Non-pigmented ciliary epithelial cell (primary cell): ENCODE data around the gene ISM1.

Experiments used
- DNase-seq: peaks from one replicate; pipeline ENCODE4 v3.0.0-alpha.2; 2010; ENCODE audit warnings: low read depth

The ISM1 gene

GRCh38 chr20:13220904-13221297 is at the start of gene ISM1:
Gene ISM1 (plus strand): TSS chr20:13221274. CDS start chr20:13221777, 503 bp downstream.
- no peak for DNase-seq

DNA sequence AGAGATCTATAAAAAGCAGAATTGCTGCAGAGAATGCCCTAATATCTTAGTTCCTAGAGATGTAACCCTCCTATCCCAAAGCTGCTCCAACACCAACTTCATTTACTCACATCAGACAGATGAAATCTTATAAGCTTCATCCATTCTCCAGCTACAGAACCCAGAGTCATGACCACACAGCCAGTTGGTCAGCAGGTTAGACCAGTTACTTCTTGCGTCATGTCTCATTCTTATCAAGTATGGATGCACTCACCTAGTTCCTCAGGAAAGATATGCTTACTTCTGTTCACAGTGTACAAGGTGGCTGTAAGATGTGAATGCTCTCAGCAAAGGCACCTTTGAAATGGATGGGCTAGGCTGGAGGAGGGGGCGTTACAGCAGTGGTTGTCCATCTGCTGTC is 47.9 kb upstream of the ISM1 start:
- no peak for DNase-seq

- no peak for DNase-seq
Observed at GRCh38 chr20:13174402-13174801, 46.7 kb upstream of the ISM1 start.

DNA sequence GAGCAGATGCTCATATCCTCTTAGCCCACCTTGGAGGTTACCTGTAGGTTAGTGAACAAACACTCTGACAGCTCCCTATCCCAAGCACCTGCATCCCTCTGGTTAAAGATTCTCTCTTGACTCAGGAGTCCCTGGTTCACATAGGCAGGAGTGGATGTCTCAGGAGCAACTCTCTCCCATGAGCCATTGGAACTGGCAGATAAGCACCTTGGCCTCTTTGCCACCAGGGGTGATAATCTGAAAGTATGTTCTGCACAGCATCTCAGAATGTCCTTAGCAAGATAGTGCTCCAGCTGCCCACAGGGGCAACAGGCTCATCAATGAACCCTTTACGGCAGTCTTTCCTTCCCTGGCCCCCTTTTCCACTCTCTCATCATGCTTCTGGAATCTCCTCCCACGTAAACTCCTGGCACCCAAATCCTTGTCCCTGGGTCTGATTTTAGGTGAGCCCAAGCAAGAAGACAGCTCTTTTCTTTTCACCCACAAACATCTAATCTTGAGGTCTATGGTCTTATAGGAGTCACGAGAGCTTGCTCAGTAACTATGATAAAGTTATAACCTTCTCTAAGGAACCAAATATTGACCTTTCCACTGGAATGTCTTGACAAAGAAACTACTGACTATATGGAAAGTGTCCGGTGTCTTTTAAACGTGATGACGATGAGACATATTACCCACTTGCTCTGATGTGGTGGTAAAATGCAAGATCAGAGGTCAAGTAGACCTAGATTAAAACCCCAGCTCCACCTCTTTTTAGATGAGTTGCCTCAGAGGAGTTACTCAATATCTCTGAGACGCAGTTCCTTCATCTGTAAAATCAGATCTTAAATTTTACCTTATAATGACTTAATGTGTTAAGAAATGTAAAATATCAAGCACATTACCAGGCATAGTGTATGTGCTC is 39.8 kb upstream of the ISM1 start:
- no peak for DNase-seq

GRCh38 chr20:13183005-13183404 is 38.1 kb upstream of the ISM1 start:
- DNase-seq, result no peak

DNA sequence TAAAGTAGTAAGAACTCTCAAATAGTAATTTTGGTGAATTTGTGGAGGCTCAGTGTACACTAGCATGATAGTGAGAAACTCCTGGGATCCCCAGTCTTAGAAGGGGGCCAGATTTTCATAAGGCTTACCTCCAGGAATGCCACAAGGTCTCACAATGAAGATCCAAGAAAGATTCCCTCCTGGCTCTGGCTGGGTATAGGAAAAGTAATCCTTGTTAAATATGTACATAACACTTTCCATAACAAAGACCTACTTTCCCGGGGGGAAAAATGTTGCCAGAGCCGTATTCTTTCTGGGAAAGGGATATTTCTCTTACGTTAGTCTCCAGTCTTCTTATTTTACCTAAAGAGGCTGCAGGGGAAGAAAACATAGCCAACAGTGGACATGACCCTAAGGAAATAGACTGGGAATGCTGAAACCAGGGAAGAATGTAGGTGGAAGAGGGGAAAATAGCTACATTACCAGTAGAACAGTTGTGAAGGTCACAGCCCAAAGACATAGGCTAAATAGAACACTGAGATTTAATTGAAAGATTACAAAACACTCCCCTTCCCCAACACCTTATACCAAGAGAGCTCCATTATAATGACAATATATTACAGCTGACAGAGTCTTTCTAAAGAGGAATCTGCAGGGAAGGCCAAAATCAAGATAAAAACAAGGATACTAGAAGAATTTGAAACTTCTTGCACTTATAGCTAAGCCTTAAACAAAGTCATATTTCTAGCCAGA is 34.9 kb upstream of the ISM1 start:
- no peak for DNase-seq

DNA sequence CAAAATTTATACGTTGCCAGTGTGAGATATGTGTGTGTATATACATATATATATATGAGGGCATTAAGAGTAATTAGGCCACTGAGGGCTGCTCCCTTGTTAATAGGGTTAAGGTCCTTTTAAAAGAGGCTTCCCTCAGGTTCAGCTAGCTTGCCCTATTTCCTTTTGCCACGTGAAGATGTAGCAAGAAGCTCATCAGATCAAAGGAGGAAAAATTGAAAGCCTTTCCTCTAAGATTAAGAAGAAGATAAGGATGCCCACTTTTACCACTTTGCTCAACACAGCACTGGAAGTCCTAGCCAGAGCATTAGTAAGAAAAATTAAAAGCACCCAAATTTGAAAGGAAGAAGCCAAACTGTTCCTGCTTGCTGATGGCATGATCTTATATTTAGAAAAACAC is 33.2 kb upstream of the ISM1 start:
- DNase-seq, result no peak

- DNase-seq, result no peak
Observed at GRCh38 chr20:13199279-13199678, 21.8 kb upstream of the ISM1 start.

DNA sequence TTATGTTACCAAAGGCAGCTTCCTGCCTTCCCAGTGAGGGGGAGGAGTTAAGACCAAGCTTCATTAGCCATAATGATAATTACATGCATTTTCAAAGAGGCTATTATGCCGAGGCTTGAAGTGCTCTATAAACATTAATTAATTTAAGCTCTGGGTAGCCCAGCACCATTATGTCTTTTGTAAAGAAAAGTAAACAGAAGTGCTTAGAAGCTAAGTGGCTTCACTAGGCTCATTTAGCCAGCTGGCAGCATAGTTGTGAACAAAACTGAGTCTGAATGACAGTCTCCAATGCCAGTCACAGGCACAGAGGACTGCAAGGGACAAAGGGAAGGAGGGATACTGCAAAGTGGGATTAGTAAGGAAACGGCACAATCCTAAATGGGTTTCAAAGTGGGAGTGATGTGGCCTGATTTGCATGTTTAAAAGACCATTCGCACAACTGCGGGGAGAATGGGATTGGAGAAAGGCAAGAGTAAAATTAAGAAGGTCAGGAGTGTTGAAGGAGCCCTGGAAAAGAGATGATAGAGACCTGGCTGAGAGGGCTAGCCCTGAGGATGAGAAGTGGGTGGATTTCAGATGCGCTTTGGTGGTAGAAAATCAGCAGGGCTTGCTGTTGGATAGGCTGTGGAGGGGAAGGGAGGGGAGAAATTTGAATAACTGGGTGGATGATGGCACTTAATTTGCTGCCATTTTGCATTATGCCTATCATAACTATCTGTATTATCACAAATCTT is 20.1 kb upstream of the ISM1 start:
- DNase-seq, result no peak

- DNase-seq, result no peak
Observed at GRCh38 chr20:13202565-13202964, 18.5 kb upstream of the ISM1 start.

- DNase-seq, result no peak
Observed at GRCh38 chr20:13205425-13205824, 15.6 kb upstream of the ISM1 start.

GRCh38 chr20:13205848-13206434 is 15.1 kb upstream of the ISM1 start:
- no peak for DNase-seq

GRCh38 chr20:13207016-13207415 is 14.1 kb upstream of the ISM1 start:
- no peak for DNase-seq

DNA sequence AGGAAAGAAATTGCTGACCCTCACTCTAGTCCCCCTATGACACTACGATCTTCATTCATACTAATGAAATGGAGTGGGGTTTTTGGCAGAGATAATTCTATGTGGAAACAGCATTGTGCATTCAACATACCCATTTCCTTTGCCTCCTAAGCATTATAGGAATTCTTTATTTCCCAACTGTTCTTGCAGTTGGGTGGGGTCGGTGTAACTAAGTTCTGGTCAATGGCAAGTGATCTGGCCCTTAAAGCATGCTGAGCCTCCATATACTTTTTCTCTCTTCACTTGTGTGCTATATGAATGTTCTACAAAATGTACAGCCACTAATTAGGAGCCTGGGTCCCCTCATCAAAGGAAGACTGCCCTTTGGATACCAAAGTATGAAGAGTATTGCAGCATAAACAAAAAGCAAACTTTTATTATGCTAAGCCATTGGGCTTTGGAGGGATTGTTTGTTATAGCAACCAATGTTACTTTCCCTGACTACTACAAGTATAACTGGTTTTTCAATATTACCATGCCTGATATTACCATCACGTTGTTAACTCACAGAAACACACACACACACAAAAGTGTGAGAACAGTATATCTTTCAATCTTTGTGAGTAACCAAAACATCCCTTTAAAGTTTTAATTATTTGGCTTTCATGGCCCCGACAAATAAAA is 9.0 kb upstream of the ISM1 start:
- no peak for DNase-seq

DNA sequence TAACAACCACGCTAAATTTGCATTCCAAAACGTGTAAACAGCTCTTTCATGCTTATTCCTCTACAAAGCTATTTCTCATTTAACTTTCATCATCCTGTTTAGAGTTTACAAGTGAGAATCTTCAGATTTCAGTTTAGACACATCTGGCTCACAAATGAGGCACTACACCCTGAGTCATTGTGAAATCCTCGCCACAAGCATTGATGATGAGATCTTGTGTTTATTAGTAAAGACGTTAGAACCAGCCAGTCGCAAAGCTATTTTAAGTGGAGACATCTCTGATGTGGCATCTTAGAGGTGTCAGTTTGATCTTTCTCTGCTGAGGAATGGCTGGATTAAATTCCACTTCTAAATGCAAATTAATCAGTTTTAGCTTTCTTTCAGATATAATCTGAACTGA is 8.3 kb upstream of the ISM1 start:
- no peak for DNase-seq

- no peak for DNase-seq
Observed at GRCh38 chr20:13213335-13213734, 7.7 kb upstream of the ISM1 start.

GRCh38 chr20:13216533-13216932 is 4.5 kb upstream of the ISM1 start:
- DNase-seq, result no peak

- no peak for DNase-seq
Observed at GRCh38 chr20:13219327-13220193, 1.5 kb upstream of the ISM1 start.

DNA sequence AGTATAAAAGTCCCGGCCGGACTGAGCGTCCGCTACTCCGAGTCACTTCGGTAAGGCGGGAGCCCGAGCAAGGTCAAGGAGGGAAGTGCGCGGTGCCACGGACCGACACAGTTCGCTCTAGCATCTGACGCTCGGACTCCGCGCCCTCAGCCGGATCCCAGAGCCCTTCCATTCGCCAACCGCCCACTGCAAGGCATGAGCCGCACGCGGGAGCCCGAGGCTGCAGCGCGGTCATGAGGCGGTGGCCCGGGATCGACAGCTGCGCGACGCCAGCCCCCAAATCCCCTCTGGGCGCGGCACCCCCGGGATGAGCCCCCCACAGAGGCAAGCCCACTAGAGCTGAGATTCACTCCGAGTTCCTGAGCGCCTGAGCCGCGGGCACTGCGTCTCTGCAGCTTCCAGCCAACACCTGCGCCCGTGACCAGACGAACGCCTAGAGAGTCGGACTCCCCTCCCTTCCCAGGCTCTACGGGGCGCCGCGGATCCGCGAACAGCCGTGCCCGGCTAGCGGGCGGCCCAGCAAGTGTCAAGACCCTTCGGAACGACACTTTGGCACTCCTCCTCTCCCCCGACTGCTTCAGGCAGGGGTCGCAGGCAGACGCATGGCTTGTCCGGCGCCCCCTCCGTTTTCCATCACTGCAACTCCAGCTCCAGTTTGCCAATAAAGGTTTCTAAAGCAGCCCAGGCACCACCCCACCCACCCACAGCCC is 725 bp upstream of the ISM1 start:
- no peak for DNase-seq

- DNase-seq, result no peak
Observed at GRCh38 chr20:13221313-13221672, 219 bp downstream of the ISM1 start.
